ENCODE results near the gene IL1RAPL1.

The IL1RAPL1 gene

GRCh38 chrX:29707088-29707487, 1119.8 kb downstream of the IL1RAPL1 start:
- no peak overlapping the region for H3K27ac ChIP-seq
- TF ChIP-seq ZFX (IDR thresholded peaks at IDR 0.05; ENCODE audit: borderline replicate concordance), result no peak
- TF ChIP-seq CTCF (IDR thresholded peaks at IDR 0.05), result no peak

- no peak overlapping the region for H3K27ac ChIP-seq
- no peak for TF ChIP-seq ZFX (IDR thresholded peaks at IDR 0.05; ENCODE audit: borderline replicate concordance)
- no peak for TF ChIP-seq CTCF (IDR thresholded peaks at IDR 0.05)
Measured at GRCh38 chrX:29721152-29721551, 1133.9 kb downstream of the IL1RAPL1 start.

GRCh38 chrX:29724316-29724715, 1137.1 kb downstream of the IL1RAPL1 start:
- TF ChIP-seq ZFX (IDR thresholded peaks at IDR 0.05; ENCODE audit: borderline replicate concordance) (no peak), CTCF (IDR thresholded peaks at IDR 0.05) (no peak)
- no peak overlapping the region for H3K27ac ChIP-seq

GRCh38 chrX:29726811-29727210, 1139.6 kb downstream of the IL1RAPL1 start:
- TF ChIP-seq ZFX (IDR thresholded peaks at IDR 0.05; ENCODE audit: borderline replicate concordance) (no peak), CTCF (IDR thresholded peaks at IDR 0.05) (no peak)

GRCh38 chrX:29728639-29729038, 1141.4 kb downstream of the IL1RAPL1 start:
- no peak for TF ChIP-seq ZFX (IDR thresholded peaks at IDR 0.05; ENCODE audit: borderline replicate concordance)
- no peak for TF ChIP-seq CTCF (IDR thresholded peaks at IDR 0.05)
- no peak overlapping the region for H3K27ac ChIP-seq

More at GRCh38 chrX:29726811-29727210, 1139.6 kb downstream of the IL1RAPL1 start:
- no peak overlapping the region for H3K27ac ChIP-seq

GRCh38 chrX:29744966-29745365, 1157.7 kb downstream of the IL1RAPL1 start:
- H3K27ac ChIP-seq, result no peak overlapping the region
- TF ChIP-seq CTCF (IDR thresholded peaks at IDR 0.05), result no peak
- TF ChIP-seq ZFX (IDR thresholded peaks at IDR 0.05; ENCODE audit: borderline replicate concordance), result no peak

- no peak overlapping the region for H3K27ac ChIP-seq
- TF ChIP-seq CTCF (IDR thresholded peaks at IDR 0.05) (no peak), ZFX (IDR thresholded peaks at IDR 0.05; ENCODE audit: borderline replicate concordance) (no peak)
Measured at GRCh38 chrX:29746326-29746725, 1159.1 kb downstream of the IL1RAPL1 start.
